SK-N-DZ (cell line): Measurements from ENCODE around the gene ABHD18. TPM values are rescaled to one million over a fixed set of nuclear protein-coding genes. Genes with fewer than 3 reads are reported as not detected.
A peak's percentile ranks its signal among the peaks of the same experiment; 100 is the strongest.
"Not testable (repeated sequence)": the region's sequence is repeated elsewhere in the genome, so short reads cannot be mapped to it uniquely, and the experiment has no call there.

ENCODE experiments used
- DNase-seq: peaks from one replicate; pipeline ENCODE4 v3.0.0-alpha.2; 2015; ENCODE audit warnings: low spot score
- polyA plus RNA-seq, 2 experiments: library from polyadenylated mRNA; depleted of rRNA; stranded (reverse); fragments of >200 nt; gene quantifications; 2 replicates each; pipeline ENCODE4 v1.2.3, GENCODE V29; 2014

ABHD18 gene
- 8.7 and 10.6 TPM in 2 replicates for polyA plus RNA-seq (2014; cell fraction: cytosol; rRNA removed)
- polyA plus RNA-seq (2014; cell fraction: nucleus; rRNA removed): 10.2 TPM in 2 replicates

GRCh38 chr4:127965062-127965802, at the start of gene ABHD18, which contains the start of gene MFSD8:
TSS of gene ABHD18 (plus strand) at chr4:127965406. CDS start at chr4:127982956, 17,550 bp downstream.
TSS of gene MFSD8 (minus strand) at chr4:127965173. CDS start at chr4:127965133, 40 bp downstream.
- DNase-seq: peak; percentile 98

- DNase-seq: no peak
Observed at GRCh38 chr4:127916512-127916911, 48.7 kb upstream of the ABHD18 start.

GRCh38 chr4:127917151-127917550, 48.1 kb upstream of the ABHD18 start:
- no peak for DNase-seq

- DNase-seq: no peak
Observed at GRCh38 chr4:127920521-127920920, 44.7 kb upstream of the ABHD18 start.

GRCh38 chr4:127922226-127922625, 43.0 kb upstream of the ABHD18 start:
- no peak for DNase-seq

- DNase-seq: not testable (repeated sequence)
Observed at GRCh38 chr4:127925720-127926119, 39.5 kb upstream of the ABHD18 start.

- no peak for DNase-seq
Observed at GRCh38 chr4:127930175-127930574, 35.0 kb upstream of the ABHD18 start.

GRCh38 chr4:127931836-127932235, 33.4 kb upstream of the ABHD18 start:
- DNase-seq: not testable (repeated sequence)

- no peak for DNase-seq
Observed at GRCh38 chr4:127936974-127937373, 28.2 kb upstream of the ABHD18 start.

GRCh38 chr4:127957105-127957504, 8.1 kb upstream of the ABHD18 start:
- no peak for DNase-seq

GRCh38 chr4:127959794-127960193, 5.4 kb upstream of the ABHD18 start:
- no peak for DNase-seq

GRCh38 chr4:127963633-127964398, 1.4 kb upstream of the ABHD18 start:
- DNase-seq: not testable (repeated sequence)

- not testable (repeated sequence) for DNase-seq
Observed at GRCh38 chr4:127964426-127965061, 662 bp upstream of the ABHD18 start.

- peak; percentile 53 for DNase-seq
Observed at GRCh38 chr4:127965803-127966175, 583 bp downstream of the ABHD18 start.

GRCh38 chr4:127967141-127967775, 2.1 kb downstream of the ABHD18 start:
- no peak for DNase-seq

- DNase-seq: no peak
Observed at GRCh38 chr4:127968586-127968985, 3.4 kb downstream of the ABHD18 start.

GRCh38 chr4:127970925-127971324, 5.7 kb downstream of the ABHD18 start:
- DNase-seq: peak; percentile 73

GRCh38 chr4:127975121-127975770, 10.0 kb downstream of the ABHD18 start:
- DNase-seq: no peak

- no peak for DNase-seq
Observed at GRCh38 chr4:127978930-127979329, 13.7 kb downstream of the ABHD18 start.

GRCh38 chr4:127982445-127982844, 17.2 kb downstream of the ABHD18 start:
- DNase-seq: no peak

GRCh38 chr4:127985989-127986388, 20.8 kb downstream of the ABHD18 start:
- DNase-seq: no peak
